Measurements from ENCODE around the gene SERINC2. TPM values are rescaled to one million over a fixed set of nuclear protein-coding genes. Genes with fewer than 3 reads are reported as not detected.

The SERINC2 gene
- total RNA-seq, 1 experiment from 2014 or later: 14.0 TPM

DNA sequence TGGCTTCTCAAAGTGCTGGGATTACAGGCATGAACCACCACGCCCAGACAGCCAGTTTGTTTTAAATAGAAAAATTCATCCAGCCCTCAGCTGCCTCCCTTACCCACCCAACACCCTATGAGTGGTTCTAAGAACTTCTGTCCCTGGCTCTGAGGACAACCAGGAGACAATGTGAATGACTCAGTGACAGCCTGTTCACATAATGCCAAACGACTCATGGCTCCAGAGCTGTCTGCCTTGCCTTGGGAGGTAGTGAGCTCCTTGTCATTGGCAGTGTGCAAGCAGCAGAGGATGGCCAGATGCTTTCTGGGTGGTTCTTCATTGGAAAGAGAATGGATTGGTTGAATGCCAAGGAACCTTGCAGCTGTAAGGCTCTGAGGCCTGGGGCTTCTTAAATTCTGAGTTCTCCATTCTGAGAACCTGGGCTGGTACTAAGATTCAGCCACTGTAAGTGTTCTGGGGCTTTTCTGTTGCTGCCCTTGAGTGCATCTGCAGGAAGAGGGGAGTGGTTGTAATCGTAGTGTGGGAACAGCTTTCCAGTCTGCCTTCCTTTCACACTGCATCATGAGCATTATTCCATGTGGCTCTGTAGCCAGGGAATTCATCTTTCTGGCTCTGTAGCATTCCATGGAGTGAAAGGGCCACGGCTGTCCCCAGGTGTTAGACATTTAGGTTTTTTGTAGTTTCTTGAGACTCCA lies 5.8 kb downstream of the SERINC2 start:
- H3K27ac ChIP-seq (ENCODE audit: low read length): no peak overlapping the region
- intact Hi-C loops (cut with micrococcal nuclease; ENCODE audit: unreplicated experiment) (no loop called here), in situ Hi-C loops (cut with HindIII; ENCODE audit: low pct_unique_long_range_greater_than_20kb, low sequenced_read_pairs) (no loop called here)
- H3K9me3 ChIP-seq (ENCODE audit: control insufficient read depth, insufficient read depth, low read depth, low read length): no peaks in the 10 kb centered on the region
- ATAC-seq (no peak), DNase-seq (ENCODE audit: low read depth, low spot score) (no peak)
- peaks cover under 1% of the 10 kb centered on the region; the same call in 1 of the 2 replicates for H3K36me3 ChIP-seq (ENCODE audit: control insufficient read depth, insufficient read depth, low read length)
- ChIA-PET POLR2A (no interaction called here), CTCF (interaction anchor here (0.5 to 1.5 kb wide), 2 partner anchors 24 to 690 kb away, joined by 3 to 5 read pairs; no protein-coding TSS in a partner anchor)
- TF ChIP-seq TCF7L2 (IDR thresholded peaks at IDR 0.05; ENCODE audit: low read depth, low read length): no peak
- TF ChIP-seq SIN3A (IDR thresholded peaks at IDR 0.05; ENCODE audit: borderline replicate concordance, insufficient read depth, low read depth, low read length): no peak
- TF ChIP-seq, protein P1, sequence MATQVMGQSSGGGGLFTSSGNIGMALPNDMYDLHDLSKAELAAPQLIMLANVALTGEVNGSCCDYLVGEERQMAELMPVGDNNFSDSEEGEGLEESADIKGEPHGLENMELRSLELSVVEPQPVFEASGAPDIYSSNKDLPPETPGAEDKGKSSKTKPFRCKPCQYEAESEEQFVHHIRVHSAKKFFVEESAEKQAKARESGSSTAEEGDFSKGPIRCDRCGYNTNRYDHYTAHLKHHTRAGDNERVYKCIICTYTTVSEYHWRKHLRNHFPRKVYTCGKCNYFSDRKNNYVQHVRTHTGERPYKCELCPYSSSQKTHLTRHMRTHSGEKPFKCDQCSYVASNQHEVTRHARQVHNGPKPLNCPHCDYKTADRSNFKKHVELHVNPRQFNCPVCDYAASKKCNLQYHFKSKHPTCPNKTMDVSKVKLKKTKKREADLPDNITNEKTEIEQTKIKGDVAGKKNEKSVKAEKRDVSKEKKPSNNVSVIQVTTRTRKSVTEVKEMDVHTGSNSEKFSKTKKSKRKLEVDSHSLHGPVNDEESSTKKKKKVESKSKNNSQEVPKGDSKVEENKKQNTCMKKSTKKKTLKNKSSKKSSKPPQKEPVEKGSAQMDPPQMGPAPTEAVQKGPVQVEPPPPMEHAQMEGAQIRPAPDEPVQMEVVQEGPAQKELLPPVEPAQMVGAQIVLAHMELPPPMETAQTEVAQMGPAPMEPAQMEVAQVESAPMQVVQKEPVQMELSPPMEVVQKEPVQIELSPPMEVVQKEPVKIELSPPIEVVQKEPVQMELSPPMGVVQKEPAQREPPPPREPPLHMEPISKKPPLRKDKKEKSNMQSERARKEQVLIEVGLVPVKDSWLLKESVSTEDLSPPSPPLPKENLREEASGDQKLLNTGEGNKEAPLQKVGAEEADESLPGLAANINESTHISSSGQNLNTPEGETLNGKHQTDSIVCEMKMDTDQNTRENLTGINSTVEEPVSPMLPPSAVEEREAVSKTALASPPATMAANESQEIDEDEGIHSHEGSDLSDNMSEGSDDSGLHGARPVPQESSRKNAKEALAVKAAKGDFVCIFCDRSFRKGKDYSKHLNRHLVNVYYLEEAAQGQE (IDR thresholded peaks at IDR 0.05; ENCODE audit: insufficient read depth in 1 of 2, low read depth in 2 of 2, low read length in 1 of 2): no peak
- no peak for TF ChIP-seq POLR2AphosphoS5 (IDR thresholded peaks at IDR 0.05; ENCODE audit: low read depth, low read length)
- TF ChIP-seq, protein P2, sequence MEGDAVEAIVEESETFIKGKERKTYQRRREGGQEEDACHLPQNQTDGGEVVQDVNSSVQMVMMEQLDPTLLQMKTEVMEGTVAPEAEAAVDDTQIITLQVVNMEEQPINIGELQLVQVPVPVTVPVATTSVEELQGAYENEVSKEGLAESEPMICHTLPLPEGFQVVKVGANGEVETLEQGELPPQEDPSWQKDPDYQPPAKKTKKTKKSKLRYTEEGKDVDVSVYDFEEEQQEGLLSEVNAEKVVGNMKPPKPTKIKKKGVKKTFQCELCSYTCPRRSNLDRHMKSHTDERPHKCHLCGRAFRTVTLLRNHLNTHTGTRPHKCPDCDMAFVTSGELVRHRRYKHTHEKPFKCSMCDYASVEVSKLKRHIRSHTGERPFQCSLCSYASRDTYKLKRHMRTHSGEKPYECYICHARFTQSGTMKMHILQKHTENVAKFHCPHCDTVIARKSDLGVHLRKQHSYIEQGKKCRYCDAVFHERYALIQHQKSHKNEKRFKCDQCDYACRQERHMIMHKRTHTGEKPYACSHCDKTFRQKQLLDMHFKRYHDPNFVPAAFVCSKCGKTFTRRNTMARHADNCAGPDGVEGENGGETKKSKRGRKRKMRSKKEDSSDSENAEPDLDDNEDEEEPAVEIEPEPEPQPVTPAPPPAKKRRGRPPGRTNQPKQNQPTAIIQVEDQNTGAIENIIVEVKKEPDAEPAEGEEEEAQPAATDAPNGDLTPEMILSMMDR (IDR thresholded peaks at IDR 0.05): no peak
- H3K4me1 ChIP-seq (ENCODE audit: control insufficient read depth, insufficient read depth, low read length): peaks cover 9% of the 10 kb centered on the region
- no TSS peak for BruUV-seq (replicated peaks)
- H3K4me3 ChIP-seq (ENCODE audit: low read depth in 2 of 2, low read length in 2 of 2): no peak overlapping the region
- no peaks in the 10 kb centered on the region for H3K27me3 ChIP-seq (ENCODE audit: control insufficient read depth, insufficient read depth, low read length)

DNA sequence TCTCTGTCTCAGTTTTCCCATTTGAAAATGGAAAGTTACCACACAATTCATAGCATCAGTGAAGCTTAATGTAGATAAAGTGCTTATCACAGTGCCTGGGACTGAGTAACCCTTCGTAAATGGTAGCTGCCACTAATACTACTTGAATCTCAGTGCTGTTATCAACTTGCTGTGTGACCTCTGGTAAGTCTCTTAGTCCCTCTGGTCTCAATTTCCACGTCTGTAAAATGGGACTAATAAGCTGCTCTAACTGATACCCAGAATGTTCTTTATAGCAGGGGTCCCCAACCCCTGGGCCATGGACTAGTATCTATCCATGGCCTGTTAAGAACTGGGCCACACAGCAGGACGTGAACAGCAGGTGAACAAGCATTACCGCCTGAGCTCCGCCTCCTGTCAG lies 7.7 kb downstream of the SERINC2 start:
- DNase-seq (ENCODE audit: low read depth, low spot score): no peak
- H3K36me3 ChIP-seq (ENCODE audit: control insufficient read depth, insufficient read depth, low read length): no peaks in the 10 kb centered on the region
- no peak for ATAC-seq
- H3K27ac ChIP-seq (ENCODE audit: low read length): no peak overlapping the region
- CTCF ChIA-PET: interaction anchor here (0.9 to 1.4 kb wide), 2 partner anchors 26 to 121 kb away, joined by 3 to 4 read pairs; no protein-coding TSS in a partner anchor
- in situ Hi-C loops (cut with HindIII; ENCODE audit: low pct_unique_long_range_greater_than_20kb, low sequenced_read_pairs): no loop called here
- TF ChIP-seq, protein P2 (IDR thresholded peaks at IDR 0.05): no peak
- TF ChIP-seq SIN3A (IDR thresholded peaks at IDR 0.05; ENCODE audit: borderline replicate concordance, insufficient read depth, low read depth, low read length): no peak
- no peak for TF ChIP-seq TCF7L2 (IDR thresholded peaks at IDR 0.05; ENCODE audit: low read depth, low read length)
- TF ChIP-seq, protein P1 (IDR thresholded peaks at IDR 0.05; ENCODE audit: insufficient read depth in 1 of 2, low read depth in 2 of 2, low read length in 1 of 2): no peak
- TF ChIP-seq POLR2AphosphoS5 (IDR thresholded peaks at IDR 0.05; ENCODE audit: low read depth, low read length): no peak
- no peaks in the 10 kb centered on the region for H3K9me3 ChIP-seq (ENCODE audit: control insufficient read depth, insufficient read depth, low read depth, low read length)
- H3K27me3 ChIP-seq (ENCODE audit: control insufficient read depth, insufficient read depth, low read length): no peaks in the 10 kb centered on the region
- POLR2A ChIA-PET: no interaction called here
- peaks cover 9% of the 10 kb centered on the region for H3K4me1 ChIP-seq (ENCODE audit: control insufficient read depth, insufficient read depth, low read length)
- no TSS peak for BruUV-seq (replicated peaks)
- H3K4me3 ChIP-seq (ENCODE audit: low read depth in 2 of 2, low read length in 2 of 2): no peak overlapping the region
- intact Hi-C loops (cut with micrococcal nuclease; ENCODE audit: unreplicated experiment): loop anchor here (5.0 kb wide), 1 partner anchor 238 kb away; no protein-coding TSS in a partner anchor

Data from Panc1 (cell line).